ENCODE measurements around the gene KISS1.

Gene KISS1

DNA sequence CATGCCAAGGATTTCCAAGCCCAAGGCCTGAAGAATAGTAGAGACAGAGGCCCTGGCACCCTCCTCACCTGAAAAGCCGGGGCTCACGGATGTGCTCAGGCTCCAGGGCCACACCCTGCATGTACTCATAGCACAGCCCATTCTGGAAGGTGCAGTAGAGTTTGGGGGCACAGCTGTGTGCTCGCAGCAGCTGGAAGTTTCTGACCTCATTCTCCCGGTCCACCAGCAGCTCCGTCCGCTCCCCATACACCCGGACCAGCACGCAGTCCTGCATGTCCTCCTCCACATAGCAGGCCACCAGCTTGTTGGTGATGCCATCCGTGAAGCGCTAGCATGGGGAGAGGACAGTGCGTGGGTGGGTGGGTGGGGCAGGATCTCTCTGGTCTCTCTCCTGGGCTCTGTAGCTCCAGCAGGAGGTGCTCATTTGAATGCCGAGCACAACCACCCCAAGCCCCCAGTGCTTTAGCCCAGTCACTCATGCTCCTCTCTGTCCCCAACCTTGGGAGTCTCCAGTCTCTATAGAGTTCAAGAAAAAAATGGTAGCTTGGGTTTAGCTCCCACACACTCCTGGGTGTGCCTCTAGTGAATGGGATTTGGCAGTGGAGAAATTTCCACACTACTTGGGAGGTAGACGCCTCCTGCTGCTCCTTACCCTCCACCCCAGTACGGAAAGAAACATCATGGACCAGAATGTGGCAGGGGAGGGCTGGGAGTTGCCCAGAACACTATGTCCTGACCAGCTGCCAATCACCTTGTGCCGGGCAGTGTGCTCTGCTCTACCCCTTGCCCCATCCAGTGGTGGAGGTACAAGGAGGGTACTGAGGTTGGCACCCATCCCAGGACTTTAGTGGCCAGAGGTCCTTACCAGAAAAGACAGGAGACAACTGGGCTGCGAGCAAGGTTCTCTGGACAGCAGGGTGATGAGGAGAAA lies 46.4 kb downstream of the KISS1 start:
- TF ChIP-seq FOXP2 (optimal IDR thresholded peaks at IDR 0.05; ENCODE audit: borderline replicate concordance, extremely low read depth, extremely low read length, insufficient read depth): no peak
- TF ChIP-seq TAF1 (IDR thresholded peaks at IDR 0.05; ENCODE audit: borderline replicate concordance, insufficient read depth, low read length): no peak
- TF ChIP-seq SIN3A (IDR thresholded peaks at IDR 0.05; ENCODE audit: borderline replicate concordance, insufficient read depth, low read length): no peak
- TF ChIP-seq POLR2AphosphoS5 (IDR thresholded peaks at IDR 0.05; ENCODE audit: low read depth, low read length): no peak
- TF ChIP-seq, protein P1, sequence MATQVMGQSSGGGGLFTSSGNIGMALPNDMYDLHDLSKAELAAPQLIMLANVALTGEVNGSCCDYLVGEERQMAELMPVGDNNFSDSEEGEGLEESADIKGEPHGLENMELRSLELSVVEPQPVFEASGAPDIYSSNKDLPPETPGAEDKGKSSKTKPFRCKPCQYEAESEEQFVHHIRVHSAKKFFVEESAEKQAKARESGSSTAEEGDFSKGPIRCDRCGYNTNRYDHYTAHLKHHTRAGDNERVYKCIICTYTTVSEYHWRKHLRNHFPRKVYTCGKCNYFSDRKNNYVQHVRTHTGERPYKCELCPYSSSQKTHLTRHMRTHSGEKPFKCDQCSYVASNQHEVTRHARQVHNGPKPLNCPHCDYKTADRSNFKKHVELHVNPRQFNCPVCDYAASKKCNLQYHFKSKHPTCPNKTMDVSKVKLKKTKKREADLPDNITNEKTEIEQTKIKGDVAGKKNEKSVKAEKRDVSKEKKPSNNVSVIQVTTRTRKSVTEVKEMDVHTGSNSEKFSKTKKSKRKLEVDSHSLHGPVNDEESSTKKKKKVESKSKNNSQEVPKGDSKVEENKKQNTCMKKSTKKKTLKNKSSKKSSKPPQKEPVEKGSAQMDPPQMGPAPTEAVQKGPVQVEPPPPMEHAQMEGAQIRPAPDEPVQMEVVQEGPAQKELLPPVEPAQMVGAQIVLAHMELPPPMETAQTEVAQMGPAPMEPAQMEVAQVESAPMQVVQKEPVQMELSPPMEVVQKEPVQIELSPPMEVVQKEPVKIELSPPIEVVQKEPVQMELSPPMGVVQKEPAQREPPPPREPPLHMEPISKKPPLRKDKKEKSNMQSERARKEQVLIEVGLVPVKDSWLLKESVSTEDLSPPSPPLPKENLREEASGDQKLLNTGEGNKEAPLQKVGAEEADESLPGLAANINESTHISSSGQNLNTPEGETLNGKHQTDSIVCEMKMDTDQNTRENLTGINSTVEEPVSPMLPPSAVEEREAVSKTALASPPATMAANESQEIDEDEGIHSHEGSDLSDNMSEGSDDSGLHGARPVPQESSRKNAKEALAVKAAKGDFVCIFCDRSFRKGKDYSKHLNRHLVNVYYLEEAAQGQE (IDR thresholded peaks at IDR 0.05; ENCODE audit: insufficient read depth in 1 of 2, low read depth in 2 of 2, low read length in 2 of 2): no peak

DNA sequence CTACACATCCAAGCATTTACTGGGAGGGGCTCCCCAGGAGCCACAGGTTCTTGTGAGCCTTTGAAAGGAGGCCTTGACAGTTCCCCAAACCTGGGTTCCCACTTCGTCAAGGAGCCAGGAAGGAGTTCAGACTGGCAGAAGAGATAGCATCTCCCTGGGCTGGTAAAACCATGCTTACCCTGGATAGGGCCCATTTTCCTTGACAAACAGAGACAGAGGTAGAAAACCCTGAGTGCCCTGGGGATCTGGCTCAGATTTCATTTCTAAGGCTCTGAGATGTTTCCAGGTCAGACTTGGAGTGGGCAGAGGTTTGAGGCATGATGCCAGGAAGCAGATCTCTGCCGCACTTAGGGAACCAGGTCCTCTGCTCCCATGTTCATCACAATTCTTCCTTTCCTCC lies 47.2 kb downstream of the KISS1 start:
- no peak for TF ChIP-seq FOXP2 (optimal IDR thresholded peaks at IDR 0.05; ENCODE audit: borderline replicate concordance, extremely low read depth, extremely low read length, insufficient read depth)
- no peak for TF ChIP-seq TAF1 (IDR thresholded peaks at IDR 0.05; ENCODE audit: borderline replicate concordance, insufficient read depth, low read length)
- no peak for TF ChIP-seq POLR2AphosphoS5 (IDR thresholded peaks at IDR 0.05; ENCODE audit: low read depth, low read length)
- no peak for TF ChIP-seq SIN3A (IDR thresholded peaks at IDR 0.05; ENCODE audit: borderline replicate concordance, insufficient read depth, low read length)
- TF ChIP-seq, protein P1 (IDR thresholded peaks at IDR 0.05; ENCODE audit: insufficient read depth in 1 of 2, low read depth in 2 of 2, low read length in 2 of 2): no peak

DNA sequence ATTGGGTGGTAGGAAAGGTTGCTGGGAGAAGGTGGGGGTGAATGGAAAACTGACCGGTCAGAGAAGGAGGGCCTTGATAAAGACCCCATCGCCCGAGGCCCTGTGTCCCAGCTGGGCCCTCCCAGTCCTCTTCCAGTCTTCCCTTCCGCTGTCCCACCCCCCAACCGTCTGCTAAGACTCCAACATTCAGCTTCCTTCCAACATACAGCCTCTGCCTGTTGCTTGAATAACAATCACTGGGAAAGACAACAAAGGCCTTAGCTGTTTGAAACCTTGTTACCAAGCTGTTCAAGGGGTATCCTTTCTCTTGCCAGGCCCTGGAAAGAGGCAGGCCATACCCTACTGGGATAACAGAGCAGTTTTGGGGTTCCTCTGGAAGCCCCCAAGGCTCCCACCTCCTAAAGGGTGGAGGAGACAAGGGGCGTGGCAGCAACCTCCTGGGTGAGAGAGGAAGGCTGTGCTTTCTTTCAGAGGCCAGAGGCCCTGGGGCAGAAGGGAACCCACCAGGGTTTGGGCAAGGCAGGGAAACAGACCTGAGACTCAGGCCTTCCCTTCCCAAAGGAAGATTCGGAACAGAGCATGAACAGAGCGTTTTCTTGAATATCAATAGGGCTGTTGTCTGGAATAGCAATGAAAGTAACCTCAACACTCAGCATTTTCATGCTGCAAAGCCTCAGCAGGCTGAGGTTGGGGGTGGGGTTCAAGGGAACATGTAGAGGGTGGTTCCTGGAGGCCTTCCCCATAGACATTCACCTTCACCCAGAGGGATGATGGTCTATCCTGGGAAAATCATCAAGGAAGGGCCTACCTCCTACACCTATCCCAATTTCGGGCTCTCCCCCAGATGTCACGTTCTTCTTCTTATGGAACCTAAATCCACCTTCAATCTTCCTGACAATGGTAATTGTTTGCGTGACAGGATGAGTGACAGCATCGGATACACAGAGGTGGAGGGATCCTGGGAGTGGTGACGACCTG lies 48.6 kb downstream of the KISS1 start:
- no peak for TF ChIP-seq SIN3A (IDR thresholded peaks at IDR 0.05; ENCODE audit: borderline replicate concordance, insufficient read depth, low read length)
- TF ChIP-seq, protein P1 (IDR thresholded peaks at IDR 0.05; ENCODE audit: insufficient read depth in 1 of 2, low read depth in 2 of 2, low read length in 2 of 2): no peak
- TF ChIP-seq TAF1 (IDR thresholded peaks at IDR 0.05; ENCODE audit: borderline replicate concordance, insufficient read depth, low read length): no peak
- no peak for TF ChIP-seq POLR2AphosphoS5 (IDR thresholded peaks at IDR 0.05; ENCODE audit: low read depth, low read length)
- TF ChIP-seq FOXP2 (optimal IDR thresholded peaks at IDR 0.05; ENCODE audit: borderline replicate concordance, extremely low read depth, extremely low read length, insufficient read depth): no peak

DNA sequence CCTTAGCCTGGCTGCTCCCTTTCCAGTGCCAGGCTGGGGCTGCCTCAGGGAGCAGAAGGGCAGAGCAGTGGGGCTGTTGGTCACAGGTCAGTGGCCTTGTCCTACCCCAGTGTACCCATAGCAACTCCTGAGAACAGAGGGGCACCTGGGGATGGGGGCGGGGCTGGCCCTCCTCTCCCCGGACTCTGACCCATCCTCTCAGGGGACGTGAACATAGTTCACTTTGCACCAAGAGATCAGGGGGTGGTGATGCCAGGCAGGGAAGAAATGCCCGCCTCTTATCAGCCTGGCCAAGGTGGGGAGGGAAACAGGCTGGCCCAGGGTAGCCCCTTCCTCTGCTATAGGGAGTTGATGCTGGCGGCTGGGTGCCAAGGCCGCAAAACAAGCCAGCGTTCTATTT lies 49.3 kb downstream of the KISS1 start:
- TF ChIP-seq, protein P1 (IDR thresholded peaks at IDR 0.05; ENCODE audit: insufficient read depth in 1 of 2, low read depth in 2 of 2, low read length in 2 of 2): no peak
- TF ChIP-seq FOXP2 (optimal IDR thresholded peaks at IDR 0.05; ENCODE audit: borderline replicate concordance, extremely low read depth, extremely low read length, insufficient read depth) (no peak), SIN3A (IDR thresholded peaks at IDR 0.05; ENCODE audit: borderline replicate concordance, insufficient read depth, low read length) (no peak), TAF1 (IDR thresholded peaks at IDR 0.05; ENCODE audit: borderline replicate concordance, insufficient read depth, low read length) (no peak), POLR2AphosphoS5 (IDR thresholded peaks at IDR 0.05; ENCODE audit: low read depth, low read length) (no peak)
